GM21737 (cell line): ENCODE measurements around the gene FAM135A.
"Not testable (repeated sequence)": the region's sequence is repeated elsewhere in the genome, so short reads cannot be mapped to it uniquely, and the experiment has no call there.

Experiments
- ATAC-seq: cut with Tn5 transposase; IDR thresholded peaks from one replicate; pipeline ENCODE4 v1.9.1; 2021; ENCODE audit warnings: mild to moderate bottlenecking, moderate library complexity; ENCODE audit not compliant: unreplicated experiment

Gene FAM135A

DNA sequence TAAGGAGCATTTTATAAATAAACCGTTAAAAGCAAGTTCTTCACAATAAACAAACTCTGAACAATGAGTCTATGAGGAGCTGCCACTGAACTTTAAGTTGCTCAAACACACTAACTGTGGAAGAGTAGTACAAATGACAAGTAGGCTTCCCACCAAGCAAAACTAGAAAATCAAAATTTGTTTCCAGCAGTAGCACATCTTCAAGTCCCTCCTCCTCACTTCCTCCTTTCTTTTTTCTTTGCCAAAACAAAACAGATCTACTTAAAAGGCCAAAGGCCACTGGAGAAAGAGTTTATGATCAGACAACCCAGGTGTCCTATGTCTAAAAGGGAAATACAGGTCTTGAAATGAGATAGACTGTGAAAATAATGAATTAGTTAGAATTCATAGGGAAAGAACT, 17.1 kb upstream of the FAM135A start:
- no peak for ATAC-seq

DNA sequence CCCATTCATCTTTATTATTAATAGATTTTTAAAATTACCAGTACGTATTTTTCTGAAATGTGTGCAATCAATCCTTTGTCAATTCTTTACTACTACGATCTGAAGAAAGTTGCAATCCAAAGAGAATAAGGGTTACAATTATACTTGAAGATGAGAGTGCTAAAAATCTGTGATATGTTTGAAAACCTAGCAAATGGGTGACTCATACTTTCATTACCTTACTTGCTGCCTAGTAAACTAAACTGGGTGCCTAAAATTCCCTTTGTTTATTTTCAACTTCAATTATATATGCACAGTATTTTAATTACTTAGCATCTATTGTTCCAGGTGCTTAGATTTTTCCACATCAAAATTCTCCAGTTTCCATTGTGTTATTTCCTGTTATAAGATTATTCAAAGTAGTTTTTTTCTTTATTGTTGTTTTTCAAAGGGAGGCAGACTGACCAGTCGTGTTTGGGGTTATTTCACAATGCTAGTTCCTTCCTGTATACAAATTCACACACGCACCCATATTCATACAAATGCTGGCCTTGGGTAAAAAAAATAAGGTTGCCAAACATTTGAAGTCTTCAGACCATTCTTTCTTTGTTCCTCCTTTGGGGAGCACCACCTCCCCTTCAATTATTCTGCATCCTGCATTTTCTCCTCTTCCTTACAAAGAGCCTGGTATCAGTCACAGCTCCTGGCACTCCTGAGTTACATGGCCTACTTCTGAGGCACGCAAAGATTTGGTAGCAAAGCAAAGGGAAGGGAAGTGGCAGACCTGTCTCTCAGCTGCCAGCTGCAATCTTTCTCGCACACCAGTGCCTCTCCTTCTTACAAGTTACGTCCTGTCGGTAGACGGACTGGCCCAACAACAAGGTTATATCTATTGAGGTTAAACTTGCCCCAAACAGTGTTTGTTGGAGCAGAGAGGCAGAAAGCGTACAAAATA, 16.2 kb upstream of the FAM135A start:
- no peak for ATAC-seq

DNA sequence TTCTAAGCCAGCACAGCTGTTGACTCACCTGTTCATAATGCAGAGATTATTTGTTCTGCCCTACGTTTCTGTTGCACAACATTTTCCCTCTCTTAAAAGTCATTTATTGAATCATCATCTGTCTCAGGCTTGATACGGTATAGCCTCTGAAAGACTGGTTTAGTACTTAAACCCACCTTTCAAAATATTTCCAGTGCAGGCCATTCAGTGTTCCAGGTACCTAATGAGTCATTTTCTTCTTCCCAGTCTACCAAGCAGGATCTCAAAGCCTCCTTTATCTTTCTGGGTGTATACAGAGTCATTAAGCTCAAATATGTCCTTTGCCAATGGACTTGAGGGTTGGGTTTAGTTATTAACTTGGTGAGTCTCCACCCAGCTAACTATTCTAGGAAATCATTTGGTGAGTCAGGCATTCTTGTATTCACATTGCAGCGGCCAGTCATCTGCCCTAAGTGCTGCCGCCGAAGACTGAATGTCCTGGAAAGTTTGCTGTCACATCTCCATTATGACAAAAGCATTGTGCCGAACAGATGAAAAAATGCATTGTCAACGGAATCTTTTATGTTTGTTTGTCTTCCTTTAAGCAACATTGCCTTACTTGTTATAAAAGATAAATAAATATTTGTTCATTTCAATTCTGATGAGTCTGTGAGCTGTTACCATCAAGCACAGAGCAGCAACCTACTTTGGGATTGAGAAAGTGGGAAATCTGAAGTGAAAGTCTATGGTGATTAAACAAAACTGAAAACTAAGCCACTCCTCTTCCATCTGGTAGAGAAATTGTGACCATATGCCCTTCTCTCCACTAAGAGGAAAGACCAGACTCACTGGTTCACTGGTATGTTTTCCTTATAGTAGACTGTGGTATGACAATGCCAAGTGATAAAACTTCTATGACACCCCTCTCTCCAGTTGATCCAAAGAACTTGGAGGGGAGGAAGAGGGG, 14.3 kb upstream of the FAM135A start:
- ATAC-seq: no peak

DNA sequence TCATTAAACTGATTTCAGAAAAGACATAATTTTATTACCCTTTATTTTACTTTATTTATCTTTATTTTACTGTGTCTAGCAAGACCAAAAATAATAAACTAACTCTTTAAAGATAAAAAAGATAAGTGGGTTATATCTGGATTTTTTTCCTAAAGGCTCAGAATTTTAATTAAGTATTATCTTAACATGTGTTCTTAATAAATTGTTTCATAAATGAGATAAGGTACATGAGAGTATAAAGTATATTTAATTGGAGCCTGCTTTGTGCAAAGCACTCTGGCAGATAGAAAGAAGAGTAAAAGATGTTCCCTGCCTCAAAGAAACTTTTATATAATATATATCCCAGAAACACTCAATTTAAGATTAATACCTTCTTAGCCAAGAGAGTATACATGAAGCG, 8.7 kb upstream of the FAM135A start:
- no peak for ATAC-seq

DNA sequence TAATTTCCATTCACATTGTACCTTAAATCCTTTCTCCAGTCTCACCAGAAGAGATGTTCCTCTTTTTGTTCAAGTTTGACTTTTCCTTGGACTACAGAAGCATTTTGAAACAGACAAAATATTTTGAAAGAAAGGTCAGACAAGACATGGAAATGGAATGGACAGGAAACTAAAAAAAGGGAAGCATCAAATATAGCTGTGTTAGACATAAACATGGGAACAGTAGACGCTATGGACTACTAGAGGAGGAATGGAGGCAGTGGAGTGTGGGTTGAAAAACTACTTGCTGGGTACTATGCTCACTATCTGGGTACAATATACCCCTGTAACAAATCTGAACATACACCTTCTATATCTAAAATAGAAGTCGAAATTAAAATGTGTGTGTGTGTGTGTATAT, 4.1 kb upstream of the FAM135A start:
- ATAC-seq: no peak

DNA sequence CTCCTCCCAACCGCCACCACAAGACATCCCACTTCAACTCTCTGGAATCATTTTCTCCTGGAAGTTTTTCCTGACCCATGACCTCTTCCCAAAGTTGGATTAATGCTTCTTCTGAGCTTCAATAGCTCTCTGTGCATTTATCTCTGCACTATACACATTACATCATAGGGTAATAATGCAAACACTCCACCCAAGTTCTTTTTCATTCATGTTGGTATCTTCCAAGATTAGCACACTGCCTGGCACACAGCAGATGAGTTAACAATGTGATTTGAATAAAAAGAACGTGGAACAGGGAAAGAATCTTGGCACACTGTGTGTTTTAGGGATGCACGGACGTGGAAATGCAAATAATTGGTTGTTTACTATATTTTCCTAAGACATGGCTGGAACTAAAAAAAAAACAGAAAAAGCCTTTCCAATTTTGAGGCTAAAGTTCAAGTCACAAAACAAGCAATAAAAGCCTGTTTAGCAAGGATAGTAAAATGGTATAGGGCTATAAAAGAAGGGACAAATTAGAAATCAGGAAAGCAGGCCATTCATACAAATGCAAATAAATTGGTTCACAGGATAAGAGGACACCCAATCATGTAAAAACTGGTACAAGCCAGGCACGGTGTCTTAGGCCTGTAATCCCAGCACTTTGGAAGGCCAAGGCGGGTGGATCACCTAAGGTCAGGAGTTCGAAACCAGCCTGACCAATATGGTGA, 1.6 kb upstream of the FAM135A start:
- ATAC-seq: no peak

DNA sequence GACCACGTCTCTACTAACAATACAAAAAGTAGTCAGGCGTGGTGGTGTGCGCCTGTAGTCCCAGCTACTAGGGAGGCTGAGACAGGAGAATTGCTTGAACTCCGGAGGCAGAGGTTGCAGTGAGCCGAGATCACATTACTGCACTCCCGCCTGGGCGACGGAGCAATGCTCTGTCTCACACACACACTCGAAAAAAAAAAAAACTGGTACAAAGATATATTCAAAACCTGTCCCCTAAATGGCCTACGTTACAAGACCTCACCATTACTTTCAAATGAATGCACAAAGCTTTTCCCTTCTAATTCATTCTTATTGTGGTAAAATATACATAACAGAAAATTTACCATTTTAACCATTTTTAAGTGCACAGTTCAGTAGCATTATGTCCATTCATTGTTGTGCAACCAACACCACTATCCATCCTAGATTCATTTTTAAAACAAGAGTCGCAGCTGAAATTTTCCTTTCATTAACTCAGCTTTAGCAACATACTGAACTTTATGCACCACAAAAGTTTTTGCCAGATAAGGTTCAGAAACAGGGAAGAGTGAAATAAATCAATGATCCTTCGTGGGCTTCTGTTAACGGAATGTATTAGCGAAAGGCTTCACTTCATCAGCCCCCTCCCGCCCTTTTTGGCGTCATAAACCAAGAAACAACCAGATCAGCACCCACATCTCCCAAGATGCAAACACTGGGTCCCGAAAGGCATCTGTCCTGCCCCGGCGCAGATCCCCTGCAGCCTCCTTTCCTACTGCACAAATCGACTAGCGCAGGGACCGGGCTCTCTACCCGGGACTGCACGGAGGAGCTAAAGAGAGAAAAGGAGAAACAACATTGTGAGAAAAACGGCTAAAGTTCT, 825 bp upstream of the FAM135A start:
- ATAC-seq: peak; percentile 4

DNA sequence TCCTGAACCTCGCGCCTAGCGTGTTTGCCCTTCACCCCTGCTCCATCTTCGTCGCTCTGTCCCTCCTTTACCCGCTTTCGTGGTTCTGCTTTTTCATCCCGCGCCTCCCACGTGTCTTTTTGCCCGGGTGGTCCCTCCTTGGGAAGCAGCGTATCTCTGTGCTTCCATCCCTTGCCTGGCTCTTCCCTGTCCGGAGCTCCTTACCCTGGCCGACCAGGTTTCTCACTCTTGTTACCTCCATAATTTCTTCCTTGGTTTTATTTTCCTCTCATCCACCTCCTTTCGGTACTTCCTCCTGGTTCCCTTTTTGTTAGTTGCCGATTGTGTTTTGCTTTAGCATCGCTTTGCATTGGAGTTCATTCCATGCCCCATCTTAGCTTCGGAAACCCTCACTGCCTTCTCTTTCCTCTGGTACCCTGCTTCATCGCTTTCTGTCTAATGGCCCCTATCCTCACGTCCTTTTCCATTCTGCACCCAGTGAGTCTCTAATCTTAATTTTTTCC, 735 bp downstream of the FAM135A start:
- ATAC-seq: peak; percentile 4

DNA sequence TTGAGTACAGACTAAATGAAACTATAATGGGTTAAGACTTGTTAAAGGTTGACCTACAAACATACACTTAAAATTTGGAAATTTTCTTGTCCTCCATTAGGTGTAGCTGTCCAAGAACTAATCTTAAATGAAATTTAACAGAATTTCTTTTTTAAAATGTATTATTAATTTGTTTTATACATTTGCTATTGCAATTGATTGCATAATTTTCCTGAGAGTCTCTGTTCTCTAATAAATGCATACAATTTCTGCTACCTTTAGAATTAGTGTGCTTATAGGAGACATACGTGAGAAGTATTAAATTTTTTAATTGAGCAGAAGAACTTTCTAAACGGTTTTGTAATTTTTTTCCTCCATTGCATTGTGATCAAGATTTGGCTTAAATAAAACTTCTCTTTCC, 1.5 kb downstream of the FAM135A start:
- no peak for ATAC-seq

DNA sequence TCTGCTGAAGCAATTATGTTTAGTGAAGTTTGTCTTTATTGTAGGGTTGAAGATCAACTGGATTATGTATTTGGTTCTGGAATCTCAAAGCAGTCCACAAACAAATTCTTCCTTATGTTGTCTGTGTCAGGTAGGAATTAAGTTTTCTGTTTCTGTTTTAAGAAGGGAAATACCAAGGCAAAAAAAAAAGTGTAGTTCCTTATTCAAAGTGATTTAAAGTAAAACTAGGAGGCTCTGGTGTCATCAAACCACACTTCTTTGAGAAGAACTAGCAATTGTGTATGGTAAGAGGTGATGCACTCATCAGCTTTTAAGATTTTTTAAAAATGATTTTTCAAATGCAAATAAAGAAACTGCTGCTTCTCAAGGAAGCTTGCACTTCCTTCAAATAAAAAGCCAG, 1.9 kb downstream of the FAM135A start:
- ATAC-seq: no peak

DNA sequence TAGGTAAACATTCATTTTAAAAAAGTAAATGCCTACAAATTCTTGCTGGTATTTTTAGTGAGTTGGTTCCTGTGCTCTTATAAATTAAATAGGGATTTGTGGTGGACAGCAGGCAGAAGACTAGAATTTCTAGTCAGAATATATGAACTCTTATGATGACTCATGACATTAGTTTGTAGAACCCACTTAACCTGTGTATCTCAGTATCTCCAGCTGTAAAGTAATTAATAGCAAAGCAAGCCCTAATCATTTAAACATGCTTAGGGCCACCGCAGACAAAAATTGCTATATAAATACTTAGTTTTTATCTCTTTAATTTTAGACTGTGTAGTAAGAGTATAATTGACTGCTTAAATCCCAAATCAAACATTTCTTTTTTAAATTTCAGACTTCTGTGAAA, 2.4 kb downstream of the FAM135A start:
- no peak for ATAC-seq

DNA sequence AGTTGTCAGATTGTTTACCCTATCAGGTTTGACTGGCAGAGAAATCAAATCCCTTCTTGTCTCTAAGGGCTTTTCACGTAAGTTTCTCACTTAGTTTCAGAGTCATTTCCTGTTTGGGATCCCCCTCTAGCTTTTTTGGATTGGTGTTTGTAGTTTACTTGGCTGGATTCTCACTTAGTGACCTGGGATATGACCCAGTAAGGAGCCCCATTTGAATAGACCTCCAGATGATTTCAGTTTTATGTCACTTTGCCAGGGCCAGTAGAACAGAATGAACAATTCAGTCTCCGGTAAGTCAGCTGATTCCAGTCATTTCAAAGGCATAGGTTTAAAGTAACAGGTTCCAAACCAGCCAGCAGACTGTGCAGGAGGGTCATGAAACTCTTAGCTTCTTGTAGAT, 8.2 kb downstream of the FAM135A start:
- no peak for ATAC-seq

DNA sequence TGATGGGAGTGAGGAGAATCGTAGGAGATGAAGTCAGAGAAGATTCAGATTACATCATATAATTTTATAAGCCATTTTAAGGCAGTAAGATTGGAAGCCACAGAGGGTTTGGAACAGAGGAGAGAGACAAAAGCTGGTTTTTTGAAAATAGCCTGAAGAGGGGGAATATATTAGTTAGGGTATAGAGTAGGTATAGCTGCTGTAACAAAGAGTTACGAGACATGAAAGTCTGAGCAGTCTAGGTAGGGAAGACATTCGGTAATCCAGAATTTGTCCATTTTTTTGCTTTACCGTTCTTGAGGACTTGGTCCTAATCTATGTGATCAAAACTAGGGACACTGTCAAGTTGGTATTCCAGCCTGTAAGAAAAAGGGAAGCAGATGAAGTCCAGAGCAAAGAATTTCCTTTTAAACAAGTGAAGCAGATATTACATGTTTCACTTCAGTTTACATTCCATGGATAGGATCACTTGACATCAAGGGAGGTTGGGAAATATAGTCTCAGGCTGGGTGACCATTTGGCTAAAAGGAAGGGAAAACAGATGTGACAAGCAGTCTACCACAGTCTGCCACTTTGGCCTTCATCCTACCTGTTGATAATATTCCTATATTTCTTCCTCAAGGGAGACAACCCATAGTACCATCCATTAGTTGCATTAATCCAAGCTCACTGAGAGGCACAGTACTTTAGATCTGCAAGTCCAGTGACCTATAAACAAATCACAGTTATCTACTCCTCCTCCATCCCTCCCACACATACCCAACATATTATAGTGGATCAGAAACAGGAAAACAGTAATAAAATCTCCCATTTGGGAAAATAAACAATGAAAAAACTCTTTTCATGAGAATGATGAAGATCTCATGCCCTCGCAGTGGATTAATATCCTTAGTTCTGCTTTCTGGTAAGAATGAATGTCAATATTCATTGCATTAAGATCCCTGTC, 10.2 kb downstream of the FAM135A start:
- no peak for ATAC-seq

DNA sequence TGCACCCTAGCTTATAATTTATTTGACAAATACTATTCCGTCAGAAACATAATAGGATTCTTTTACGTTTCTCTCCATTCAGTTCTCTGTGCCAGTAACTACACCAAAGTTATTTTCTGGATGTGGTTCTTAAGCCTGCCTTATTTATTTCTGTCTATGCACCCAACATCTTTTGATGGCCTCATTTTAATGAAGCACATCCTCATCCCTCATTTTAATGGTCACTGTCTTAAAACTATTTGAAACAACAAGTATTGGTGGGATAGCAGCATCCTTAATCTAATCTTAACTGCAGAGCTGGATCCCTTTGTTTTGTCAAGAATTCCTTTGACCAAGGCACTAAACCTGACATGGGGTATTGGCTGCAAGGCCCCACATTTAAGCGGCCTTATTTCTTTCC, 11.0 kb downstream of the FAM135A start:
- ATAC-seq: no peak

DNA sequence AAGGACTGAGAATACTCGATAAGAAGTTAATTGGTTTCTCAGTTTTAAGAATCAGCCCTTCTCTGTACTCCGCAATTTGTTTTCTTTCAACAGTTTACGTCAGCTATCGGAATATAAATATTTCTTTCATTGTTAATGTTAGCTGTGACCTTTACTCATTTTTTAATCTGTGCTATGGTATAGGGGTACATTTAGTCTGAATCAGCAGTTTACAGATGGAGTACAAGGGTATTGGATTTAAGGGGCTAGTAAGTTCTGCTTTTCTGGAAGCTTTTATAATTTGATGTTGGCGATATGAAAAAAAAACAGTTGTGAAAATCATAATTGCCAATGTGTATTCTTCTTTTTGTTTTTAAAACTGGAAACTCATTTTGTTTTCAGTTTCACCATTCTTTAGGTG, 23.0 kb downstream of the FAM135A start:
- ATAC-seq: no peak

DNA sequence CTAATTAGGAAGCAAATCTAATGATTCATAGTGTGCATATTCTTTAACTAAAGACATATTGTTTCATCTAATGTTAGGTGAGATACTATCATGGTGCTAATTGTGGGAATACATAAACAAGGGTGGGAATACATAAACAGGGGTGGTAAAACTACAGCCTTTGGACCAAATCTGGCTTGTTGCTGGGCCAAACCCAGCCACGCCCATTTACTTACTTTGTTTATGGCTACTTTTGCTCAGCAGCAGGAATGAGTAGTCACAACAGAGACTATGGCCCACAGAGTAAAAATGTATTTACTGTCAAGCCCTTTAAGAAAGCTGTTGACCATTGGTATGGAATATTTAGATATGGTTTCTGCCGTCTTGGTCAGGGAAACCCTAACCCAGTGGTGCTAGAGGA, 31.7 kb downstream of the FAM135A start:
- no peak for ATAC-seq

DNA sequence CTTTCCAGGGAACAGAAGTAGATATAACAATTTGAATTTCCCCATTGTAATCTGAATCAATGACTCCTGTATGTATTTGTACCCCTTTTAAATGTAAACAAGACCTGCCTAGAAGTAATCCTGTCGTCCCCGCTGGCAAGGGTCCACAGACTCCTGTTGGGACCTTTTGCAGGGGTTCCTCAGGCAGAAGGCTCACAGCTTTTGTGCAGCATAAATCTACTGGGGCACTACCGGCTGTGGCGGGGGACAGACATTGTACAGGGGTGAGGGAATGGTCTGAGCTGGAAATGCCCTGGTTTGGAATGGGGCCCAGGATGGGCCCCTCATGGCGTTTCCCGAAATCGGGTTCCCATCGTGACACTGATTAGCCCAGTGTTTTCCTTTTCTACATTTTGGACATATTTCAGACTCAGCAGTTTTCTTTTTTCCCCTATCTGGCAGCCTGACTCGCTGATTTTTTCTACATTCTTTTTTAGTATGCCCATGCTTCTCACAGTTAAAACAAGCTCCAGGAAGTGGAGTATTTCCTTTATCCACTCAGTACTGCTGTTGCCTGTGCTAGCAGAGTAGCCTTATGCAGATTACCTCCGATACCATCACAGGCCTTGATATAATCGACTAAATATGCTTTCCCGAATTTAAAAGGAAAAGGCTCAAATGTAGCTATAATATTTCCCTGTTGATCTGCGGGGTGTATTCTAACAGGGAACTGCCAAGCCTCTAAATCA, 34.2 kb downstream of the FAM135A start:
- not testable (repeated sequence) for ATAC-seq

DNA sequence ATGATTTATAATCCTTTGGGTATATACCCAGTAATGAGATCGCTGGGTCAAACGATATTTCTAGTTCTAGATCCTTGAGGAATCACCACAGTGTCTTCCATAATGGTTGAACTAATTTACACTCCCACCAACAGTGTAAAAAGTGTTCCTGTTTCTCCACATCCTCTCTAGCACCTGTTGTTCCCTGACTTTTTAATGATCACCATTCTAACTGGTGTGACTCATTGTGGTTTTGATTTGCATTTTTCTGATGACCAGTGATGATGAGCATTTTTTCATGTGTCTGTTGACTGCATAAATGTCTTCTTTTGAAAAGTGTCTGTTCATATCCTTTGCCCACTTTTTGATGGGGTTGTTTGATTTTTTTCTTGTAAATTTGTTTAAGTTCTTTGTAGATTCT, 40.6 kb downstream of the FAM135A start:
- ATAC-seq: not testable (repeated sequence)
